NOMO-1 treated with dmso at 0.1 percent for 144 hours (cell line): Measurements from ENCODE around the gene USP10.

Source experiments
- DNase-seq: peaks from one replicate; lab custom pipeline; 2025; ENCODE audit not compliant: unreplicated experiment; lab: John Stamatoyannopoulos, UW

USP10 gene

GRCh38 chr16:84699712-84700445 lies at the start of gene USP10:
Gene USP10, plus strand, starts transcription at chr16:84700000. Its CDS starts 91 bp downstream, at chr16:84700091.
- DNase-seq: peak; percentile 70

GRCh38 chr16:84650062-84650991 lies 49.5 kb upstream of the USP10 start:
- no peak for DNase-seq

GRCh38 chr16:84652566-84652965 lies 47.2 kb upstream of the USP10 start:
- DNase-seq: no peak

GRCh38 chr16:84654238-84654637 lies 45.6 kb upstream of the USP10 start:
- DNase-seq: no peak

- no peak for DNase-seq
Measured at GRCh38 chr16:84654998-84655397, 44.8 kb upstream of the USP10 start.

GRCh38 chr16:84656649-84657048 lies 43.2 kb upstream of the USP10 start:
- DNase-seq: no peak

- DNase-seq: no peak
Measured at GRCh38 chr16:84657229-84657837, 42.5 kb upstream of the USP10 start.

- no peak for DNase-seq
Measured at GRCh38 chr16:84658690-84659089, 41.1 kb upstream of the USP10 start.

GRCh38 chr16:84659656-84660300 lies 40.0 kb upstream of the USP10 start:
- DNase-seq: no peak

GRCh38 chr16:84660973-84661372 lies 38.8 kb upstream of the USP10 start:
- no peak for DNase-seq

- no peak for DNase-seq
Measured at GRCh38 chr16:84661418-84662060, 38.3 kb upstream of the USP10 start.

GRCh38 chr16:84662471-84662870 lies 37.3 kb upstream of the USP10 start:
- no peak for DNase-seq

GRCh38 chr16:84663433-84664101 lies 36.2 kb upstream of the USP10 start:
- DNase-seq: no peak

- no peak for DNase-seq
Measured at GRCh38 chr16:84665359-84665758, 34.4 kb upstream of the USP10 start.

GRCh38 chr16:84665843-84666242 lies 34.0 kb upstream of the USP10 start:
- no peak for DNase-seq

GRCh38 chr16:84667600-84668309 lies 32.0 kb upstream of the USP10 start:
- DNase-seq: no peak

GRCh38 chr16:84670063-84670462 lies 29.7 kb upstream of the USP10 start:
- no peak for DNase-seq

- DNase-seq: peak; percentile 31
Measured at GRCh38 chr16:84672276-84673202, 27.3 kb upstream of the USP10 start.

GRCh38 chr16:84673203-84673535 lies 26.6 kb upstream of the USP10 start:
- peak; percentile 75 for DNase-seq
